Kidney (tissue), 14 donors: ENCODE measurements around the gene TTC8. TPM values are rescaled to one million over a fixed set of nuclear protein-coding genes. Genes with fewer than 3 reads are reported as not detected.

Experiments used
- DNase-seq, 5 donors: peaks; one replicate each; pipeline ENCODE4 v3.0.0-alpha.2; 2013 to 2020
- FAIRE-seq: peaks from 2 replicates; lab custom pipeline; 2012; peaks lifted over from hg19 to GRCh38; lab: Jason Lieb, UNC
- H3K27ac ChIP-seq, 2 donors: one replicate each; pipeline ENCODE4 v1.7.0; 2013; ENCODE audit warnings: low read depth in 2 of 2, low read length in 2 of 2, inconsistent platforms in 1 of 2
- H3K27me3 ChIP-seq: one replicate; pipeline ENCODE4 v1.7.1; 2013; ENCODE audit warnings: low read length, inconsistent platforms; ENCODE audit not compliant: control insufficient read depth, insufficient read depth
- H3K36me3 ChIP-seq, 3 donors: one replicate each; pipeline versions ENCODE4 v1.7.0 to v1.7.1; 2013; ENCODE audit warnings: low read length in 3 of 3, control low read depth in 1 of 3, inconsistent platforms in 1 of 3; ENCODE audit not compliant: insufficient read depth in 3 of 3, control insufficient read depth in 2 of 3
- H3K4me1 ChIP-seq, 3 donors: one replicate each; pipeline versions ENCODE4 v1.7.0 to v1.7.1; 2013; ENCODE audit warnings: low read length in 3 of 3, inconsistent platforms in 1 of 3, low read depth in 1 of 3; ENCODE audit not compliant: control insufficient read depth in 2 of 3, insufficient read depth in 2 of 3
- H3K4me3 ChIP-seq, 3 donors: one replicate each; pipeline versions ENCODE4 v1.7.0 to v1.8.1; 2013; ENCODE audit warnings: low read length in 3 of 3, control low read depth in 1 of 3, inconsistent platforms in 1 of 3
- H3K9ac ChIP-seq, 3 donors: one replicate each; pipeline versions ENCODE4 v1.7.0 to v1.7.1; 2013; ENCODE audit warnings: low read length in 3 of 3, control low read depth in 1 of 3, inconsistent platforms in 1 of 3
- H3K9me3 ChIP-seq, 3 donors: one replicate each; pipeline versions ENCODE4 v1.7.0 to v1.7.1; 2013; ENCODE audit warnings: low read length in 3 of 3, control low read depth in 1 of 3, inconsistent platforms in 1 of 3; ENCODE audit not compliant: control insufficient read depth in 2 of 3, insufficient read depth in 1 of 3
- intact Hi-C: fragments of 100-400 bp; cut with DNase I; formaldehyde crosslinking; loops from one replicate; pipeline ENCODE4 v1.11.1; 2022
- polyA plus RNA-seq: library from polyadenylated mRNA; stranded (reverse); fragments of 350-450 nt; fragmentation: Illumina TruSeq; extraction: RNeasy Lipid Tissue Mini Kit (QIAGEN cat#74804); gene quantifications from one replicate; pipeline ENCODE4 v1.2.3, GENCODE V29; 2014; ENCODE audit warnings: low read depth, low replicate concordance; ENCODE audit not compliant: insufficient read depth
- total RNA-seq: library from RNA; stranded (reverse); fragmentation: NEBNext Ultra II Directional; extraction: Animal tissue kit (Norgen Biotek cat#: 25700); gene quantifications from one replicate; pipeline ENCODE4 v1.2.1, GENCODE V29; 2021
- TF ChIP-seq, protein P1 (sequence below): IDR thresholded peaks from 3 replicates; pipeline ENCODE4 v1.5.1; 2012; ENCODE audit warnings: mild to moderate bottlenecking, moderate library complexity, borderline replicate concordance; ENCODE audit not compliant: insufficient read depth; ENCODE audit errors: extremely low read depth
- donor health status: control.
- donor health status: control.
- donor health status: control.
- donor health status: control.
- donor health status: control.
- donor health status: DM: yes; HTN: yes; CAD: no.
- donor health status: Normal renal cell carcinoma (clear cell type).

The TTC8 gene
- total and polyA plus RNA-seq, 2 donors from 2014 or later, result 14.0 to 17.2 TPM

DNA sequence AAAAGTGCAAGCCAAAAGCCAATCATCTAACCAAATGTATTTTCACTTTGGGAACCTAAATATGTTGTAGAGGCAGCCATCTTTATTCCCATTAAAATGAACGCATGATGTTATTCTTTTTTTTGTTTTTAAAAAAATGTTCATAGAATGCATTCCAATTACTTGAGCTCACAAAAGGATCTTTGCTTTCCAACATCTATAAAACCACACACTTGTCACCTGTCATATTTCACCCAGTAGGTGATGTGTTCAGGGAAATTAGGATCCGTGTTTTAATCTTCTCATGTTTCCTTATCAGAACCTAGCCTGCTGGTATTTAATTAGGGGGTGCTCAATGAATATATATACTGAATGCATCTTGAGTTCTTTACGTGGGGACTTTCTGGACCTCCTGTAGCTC, 13.6 kb downstream of the TTC8 start:
- Histone ChIP-seq H3K9ac (no peak overlapping the region), H3K36me3 (no peaks in the 10 kb centered on the region), H3K4me1 (peaks cover 0 to 5% (median 0%) of the 10 kb centered on the region in 3 donors), H3K4me3 (no peak overlapping the region), H3K27ac (no peak overlapping the region), H3K27me3 (no peaks in the 10 kb centered on the region), H3K9me3 (no peaks in the 10 kb centered on the region)
- DNase-seq (no peak), FAIRE-seq (no peak)
- TF ChIP-seq, protein P1, sequence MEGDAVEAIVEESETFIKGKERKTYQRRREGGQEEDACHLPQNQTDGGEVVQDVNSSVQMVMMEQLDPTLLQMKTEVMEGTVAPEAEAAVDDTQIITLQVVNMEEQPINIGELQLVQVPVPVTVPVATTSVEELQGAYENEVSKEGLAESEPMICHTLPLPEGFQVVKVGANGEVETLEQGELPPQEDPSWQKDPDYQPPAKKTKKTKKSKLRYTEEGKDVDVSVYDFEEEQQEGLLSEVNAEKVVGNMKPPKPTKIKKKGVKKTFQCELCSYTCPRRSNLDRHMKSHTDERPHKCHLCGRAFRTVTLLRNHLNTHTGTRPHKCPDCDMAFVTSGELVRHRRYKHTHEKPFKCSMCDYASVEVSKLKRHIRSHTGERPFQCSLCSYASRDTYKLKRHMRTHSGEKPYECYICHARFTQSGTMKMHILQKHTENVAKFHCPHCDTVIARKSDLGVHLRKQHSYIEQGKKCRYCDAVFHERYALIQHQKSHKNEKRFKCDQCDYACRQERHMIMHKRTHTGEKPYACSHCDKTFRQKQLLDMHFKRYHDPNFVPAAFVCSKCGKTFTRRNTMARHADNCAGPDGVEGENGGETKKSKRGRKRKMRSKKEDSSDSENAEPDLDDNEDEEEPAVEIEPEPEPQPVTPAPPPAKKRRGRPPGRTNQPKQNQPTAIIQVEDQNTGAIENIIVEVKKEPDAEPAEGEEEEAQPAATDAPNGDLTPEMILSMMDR, result no peak
- intact Hi-C loops, result no loop called here

DNA sequence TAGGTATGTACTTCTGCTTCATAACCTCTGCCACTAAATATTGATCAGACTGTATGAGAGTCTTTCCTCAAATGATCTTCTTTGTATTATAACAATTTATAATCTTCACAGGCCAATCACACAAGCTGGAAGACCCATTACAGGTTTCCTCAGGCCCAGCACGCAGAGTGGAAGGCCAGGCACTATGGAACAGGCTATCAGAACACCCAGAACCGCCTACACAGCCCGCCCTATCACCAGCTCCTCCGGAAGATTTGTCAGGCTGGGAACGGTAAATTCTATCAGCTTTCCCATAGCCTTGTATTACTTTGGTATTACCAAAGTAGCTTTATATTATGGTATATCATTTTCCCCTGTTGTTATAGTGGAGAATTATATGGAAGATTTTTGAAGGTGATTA, 16.5 kb downstream of the TTC8 start:
- FAIRE-seq (no peak), DNase-seq (no peak)
- intact Hi-C loops, result no loop called here
- TF ChIP-seq, protein P1, result no peak
- Histone ChIP-seq H3K27ac (no peak overlapping the region), H3K4me3 (no peak overlapping the region), H3K9ac (no peak overlapping the region), H3K27me3 (no peaks in the 10 kb centered on the region), H3K9me3 (no peaks in the 10 kb centered on the region), H3K36me3 (no peaks in the 10 kb centered on the region), H3K4me1 (no peaks in the 10 kb centered on the region)

DNA sequence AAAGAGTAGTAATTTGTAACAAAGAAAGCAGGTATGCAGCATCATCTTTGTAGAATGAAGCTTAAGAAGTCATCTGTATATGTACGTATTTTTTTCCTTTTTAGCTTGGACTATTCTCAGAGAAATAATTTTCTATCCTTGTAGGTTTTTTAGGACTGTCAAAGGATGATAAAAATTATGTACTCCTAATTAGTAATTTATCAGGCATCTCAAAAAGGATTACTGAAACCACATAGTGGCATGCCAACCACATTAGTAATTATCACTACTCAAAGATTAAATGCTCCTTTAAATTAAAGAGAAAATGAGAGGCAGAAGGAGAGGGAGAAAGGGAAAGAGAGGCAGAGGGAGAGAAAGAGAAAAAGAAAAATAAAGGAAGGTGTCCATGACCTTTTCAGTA, 17.3 kb downstream of the TTC8 start:
- DNase-seq (no peak), FAIRE-seq (no peak)
- Histone ChIP-seq H3K9me3 (no peaks in the 10 kb centered on the region), H3K27me3 (no peaks in the 10 kb centered on the region), H3K4me1 (no peaks in the 10 kb centered on the region), H3K27ac (no peak overlapping the region), H3K4me3 (no peak overlapping the region), H3K36me3 (no peaks in the 10 kb centered on the region), H3K9ac (no peak overlapping the region)
- TF ChIP-seq, protein P1, result no peak
- intact Hi-C loops, result no loop called here

DNA sequence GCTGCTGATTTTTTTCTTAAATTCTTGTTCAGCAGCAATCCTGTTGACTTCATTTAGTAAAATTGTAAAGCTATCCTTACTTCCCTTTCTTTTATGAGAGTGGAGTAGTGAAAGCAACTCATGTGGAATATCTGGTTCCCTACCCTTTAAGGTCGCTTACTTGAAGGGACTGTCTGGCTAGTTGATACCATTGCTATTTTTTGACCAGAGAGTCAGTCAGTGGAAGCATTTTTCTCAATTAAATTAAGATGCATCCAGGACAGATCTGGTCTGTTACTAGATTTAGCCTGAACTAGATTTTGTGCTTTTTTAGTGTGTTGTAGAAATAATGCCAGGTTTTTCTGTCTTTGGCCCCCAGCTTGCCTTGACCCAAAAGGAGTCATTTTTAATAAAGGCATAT, 18.0 kb downstream of the TTC8 start:
- TF ChIP-seq, protein P1, result no peak
- DNase-seq (no peak), FAIRE-seq (no peak)
- Histone ChIP-seq H3K9ac (no peak overlapping the region), H3K36me3 (no peaks in the 10 kb centered on the region), H3K4me3 (no peak overlapping the region), H3K27me3 (no peaks in the 10 kb centered on the region), H3K4me1 (no peaks in the 10 kb centered on the region), H3K9me3 (no peaks in the 10 kb centered on the region), H3K27ac (no peak overlapping the region)
- intact Hi-C loops, result no loop called here
